A673 (cell line): ENCODE data around the gene DENND1A.

Source experiments
- CTCF ChIP-seq: fragments of 300-800, 200-600 bp; sonication (generic); conservative IDR thresholded peaks from 2 replicates; pipeline ENCODE4 v1.5.1; 2017; ENCODE audit warnings: low read depth, mild to moderate bottlenecking, antibody characterized with exemption, low read length, moderate library complexity, mixed read lengths
- EZH2 ChIP-seq: fragments of 200-600 bp; sonication (generic); IDR thresholded peaks from 2 replicates; pipeline ENCODE4 v1.6.1; 2017; ENCODE audit warnings: borderline replicate concordance, low read depth, mild to moderate bottlenecking, mixed read lengths, antibody characterized with exemption, low read length; ENCODE audit not compliant: poor library complexity, severe bottlenecking

- TF ChIP-seq CTCF (no peak), EZH2 (no peak)
Observed at GRCh38 chr9:123599781-123600180, 330.1 kb downstream of the DENND1A start.
